Sigmoid colon (tissue), 4 donors: Measurements from ENCODE around the gene RNF4.
"Not testable (repeated sequence)": the region's sequence is repeated elsewhere in the genome, so short reads cannot be mapped to it uniquely, and the experiment has no call there.

Experiments
- POLR2AphosphoS5 ChIP-seq, 4 donors: sonication (generic); formaldehyde crosslinking; IDR thresholded peaks; one replicate each; pipeline ENCODE4 v1.6.1; 2017; ENCODE audit warnings: antibody characterized with exemption in 4 of 4
- TF ChIP-seq, protein P1 (sequence below), 4 experiments: fragments of 450-650 bp in 3 of 4; fragments of 200-600 bp in 1 of 4; IDR thresholded peaks; one replicate each; pipeline ENCODE4 v1.5.1; 2016 to 2019; ENCODE audit warnings: antibody characterized with exemption in 4 of 4, mild to moderate bottlenecking in 3 of 4, moderate library complexity in 2 of 4

DNA sequence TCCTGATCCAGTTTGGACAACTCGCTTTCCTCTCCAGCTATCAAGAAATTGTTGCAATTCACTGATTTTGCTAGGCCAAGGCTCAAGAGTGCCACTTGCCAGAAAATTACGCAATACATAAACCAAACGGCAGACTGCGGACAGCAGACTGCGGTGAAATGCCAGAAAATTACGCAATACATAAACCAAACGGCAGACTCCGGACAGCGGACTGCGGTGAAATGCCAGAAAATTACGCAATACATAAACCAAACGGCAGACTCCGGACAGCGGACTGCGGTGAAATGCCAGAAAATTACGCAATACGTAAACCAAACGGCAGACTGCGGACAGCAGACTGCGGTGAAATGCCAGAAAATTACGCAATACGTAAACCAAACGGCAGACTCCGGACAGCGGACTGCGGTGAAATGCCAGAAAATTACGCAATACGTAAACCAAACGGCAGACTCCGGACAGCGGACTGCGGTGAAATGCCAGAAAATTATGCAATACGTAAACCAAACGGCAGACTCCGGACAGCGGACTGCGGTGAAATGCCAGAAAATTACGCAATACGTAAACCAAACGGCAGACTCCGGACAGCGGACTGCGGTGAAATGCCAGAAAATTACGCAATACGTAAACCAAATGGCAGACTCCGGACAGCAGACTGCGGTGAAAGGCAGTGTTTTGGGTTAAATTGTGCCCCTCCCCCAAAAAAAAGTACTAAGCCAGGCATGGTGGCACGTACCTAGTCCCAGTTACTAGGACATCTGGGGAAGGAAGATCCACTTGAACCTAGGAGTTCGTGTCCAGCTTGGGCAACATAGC, 38.8 kb upstream of the RNF4 start:
- TF ChIP-seq, protein P1, sequence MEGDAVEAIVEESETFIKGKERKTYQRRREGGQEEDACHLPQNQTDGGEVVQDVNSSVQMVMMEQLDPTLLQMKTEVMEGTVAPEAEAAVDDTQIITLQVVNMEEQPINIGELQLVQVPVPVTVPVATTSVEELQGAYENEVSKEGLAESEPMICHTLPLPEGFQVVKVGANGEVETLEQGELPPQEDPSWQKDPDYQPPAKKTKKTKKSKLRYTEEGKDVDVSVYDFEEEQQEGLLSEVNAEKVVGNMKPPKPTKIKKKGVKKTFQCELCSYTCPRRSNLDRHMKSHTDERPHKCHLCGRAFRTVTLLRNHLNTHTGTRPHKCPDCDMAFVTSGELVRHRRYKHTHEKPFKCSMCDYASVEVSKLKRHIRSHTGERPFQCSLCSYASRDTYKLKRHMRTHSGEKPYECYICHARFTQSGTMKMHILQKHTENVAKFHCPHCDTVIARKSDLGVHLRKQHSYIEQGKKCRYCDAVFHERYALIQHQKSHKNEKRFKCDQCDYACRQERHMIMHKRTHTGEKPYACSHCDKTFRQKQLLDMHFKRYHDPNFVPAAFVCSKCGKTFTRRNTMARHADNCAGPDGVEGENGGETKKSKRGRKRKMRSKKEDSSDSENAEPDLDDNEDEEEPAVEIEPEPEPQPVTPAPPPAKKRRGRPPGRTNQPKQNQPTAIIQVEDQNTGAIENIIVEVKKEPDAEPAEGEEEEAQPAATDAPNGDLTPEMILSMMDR (IDR thresholded peaks at IDR 0.05): not testable (repeated sequence)
- TF ChIP-seq POLR2AphosphoS5 (IDR thresholded peaks at IDR 0.05): not testable (repeated sequence)
